Measurements from ENCODE around the gene CISD1. TPM values are rescaled to one million over a fixed set of nuclear protein-coding genes. Genes with fewer than 3 reads are reported as not detected.
A peak's percentile ranks its signal among the peaks of the same experiment; 100 is the strongest.

The CISD1 gene
- total RNA-seq, 1 donor = 63.8 TPM

- no peak overlapping the region for H3K4me3 ChIP-seq (ENCODE audit: low read depth, low read length)
- no peak for TF ChIP-seq CTCF (IDR thresholded peaks at IDR 0.05; ENCODE audit: insufficient read depth, low read length)
- DNase-seq (ENCODE audit: low read depth) = no peak
Observed at GRCh38 chr10:58307676-58308075, 38.7 kb downstream of the CISD1 start.

- DNase-seq (ENCODE audit: low read depth) = peak; percentile 59
- TF ChIP-seq CTCF (IDR thresholded peaks at IDR 0.05; ENCODE audit: insufficient read depth, low read length) = no peak
- no peak overlapping the region for H3K4me3 ChIP-seq (ENCODE audit: low read depth, low read length)
Observed at GRCh38 chr10:58311026-58311425, 42.1 kb downstream of the CISD1 start.

- DNase-seq (ENCODE audit: low read depth) = no peak
- TF ChIP-seq CTCF (IDR thresholded peaks at IDR 0.05; ENCODE audit: insufficient read depth, low read length) = no peak
- no peak overlapping the region for H3K4me3 ChIP-seq (ENCODE audit: low read depth, low read length)
Observed at GRCh38 chr10:58316874-58317273, 47.9 kb downstream of the CISD1 start.

DNA sequence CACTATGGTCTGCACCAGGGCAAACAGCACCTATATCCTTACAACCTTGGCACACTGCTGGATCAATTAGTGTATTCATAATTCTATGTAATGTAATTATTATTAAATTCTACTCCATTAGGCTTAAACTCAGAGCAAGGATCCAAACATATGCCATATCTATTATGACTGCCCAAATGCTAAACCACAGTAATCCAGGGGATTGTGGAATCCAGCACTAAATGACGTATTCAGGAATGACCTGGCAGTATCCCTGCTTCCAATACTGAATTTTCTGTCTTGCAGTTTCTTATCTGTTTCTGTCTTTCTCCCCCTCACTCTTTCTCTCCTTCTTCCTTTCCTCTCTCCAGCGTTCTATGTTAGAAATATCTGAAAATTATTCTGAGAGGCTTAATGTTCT is 49.4 kb downstream of the CISD1 start:
- DNase-seq (ENCODE audit: low read depth) = peak; percentile 56
- TF ChIP-seq CTCF (IDR thresholded peaks at IDR 0.05; ENCODE audit: insufficient read depth, low read length) = no peak
- no peak overlapping the region for H3K4me3 ChIP-seq (ENCODE audit: low read depth, low read length)

GRCh38 chr10:58319599-58319998 is 50.6 kb downstream of the CISD1 start:
- no peak for TF ChIP-seq CTCF (IDR thresholded peaks at IDR 0.05; ENCODE audit: insufficient read depth, low read length)
- no peak for DNase-seq (ENCODE audit: low read depth)
- H3K4me3 ChIP-seq (ENCODE audit: low read depth, low read length) = no peak overlapping the region

DNA sequence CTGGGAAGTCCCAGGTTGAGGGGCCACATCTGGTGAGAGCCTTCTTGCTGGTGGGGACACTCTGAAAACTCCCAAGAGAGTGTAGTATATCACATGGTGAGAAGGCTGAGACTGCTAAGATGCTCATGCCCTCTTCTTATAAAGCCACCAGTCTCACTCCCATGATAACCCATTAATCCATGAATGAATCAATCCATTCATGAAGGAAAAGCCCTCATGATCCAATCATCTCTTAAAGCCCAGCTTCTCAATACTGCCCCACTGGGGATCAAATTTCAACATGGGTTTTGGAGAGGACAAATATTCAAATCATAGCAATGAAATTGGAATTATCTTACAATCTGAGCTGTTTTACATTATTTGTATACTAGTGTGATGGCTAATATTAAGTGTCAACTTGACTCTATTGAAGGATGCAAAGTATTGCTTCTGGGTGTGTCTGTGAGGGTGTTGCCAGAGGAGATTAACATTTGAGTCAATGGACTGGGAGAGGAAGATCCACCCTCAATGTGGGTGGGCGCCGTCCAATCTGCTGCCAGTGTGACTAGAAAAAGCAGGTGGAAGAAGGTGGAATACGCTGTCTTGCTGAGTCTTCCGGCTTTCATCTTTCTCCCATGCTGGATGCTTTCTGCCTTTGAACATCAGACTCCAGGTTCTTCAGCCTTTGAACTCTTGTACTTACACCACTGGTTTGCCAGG is 51.5 kb downstream of the CISD1 start:
- no peak overlapping the region for H3K4me3 ChIP-seq (ENCODE audit: low read depth, low read length)
- TF ChIP-seq CTCF (IDR thresholded peaks at IDR 0.05; ENCODE audit: insufficient read depth, low read length) = no peak
- no peak for DNase-seq (ENCODE audit: low read depth)

Measured in fibroblast of the aortic adventitia (primary cell).